ENCODE measurements around the gene SCFD2. TPM values are rescaled to one million over a fixed set of nuclear protein-coding genes. Genes with fewer than 3 reads are reported as not detected.

SCFD2 gene
- total and polyA plus RNA-seq, 2 donors (not counting 3 experiments of a cell fraction or from before 2014, with no cell fraction given), result 12.3 to 22.8 TPM

DNA sequence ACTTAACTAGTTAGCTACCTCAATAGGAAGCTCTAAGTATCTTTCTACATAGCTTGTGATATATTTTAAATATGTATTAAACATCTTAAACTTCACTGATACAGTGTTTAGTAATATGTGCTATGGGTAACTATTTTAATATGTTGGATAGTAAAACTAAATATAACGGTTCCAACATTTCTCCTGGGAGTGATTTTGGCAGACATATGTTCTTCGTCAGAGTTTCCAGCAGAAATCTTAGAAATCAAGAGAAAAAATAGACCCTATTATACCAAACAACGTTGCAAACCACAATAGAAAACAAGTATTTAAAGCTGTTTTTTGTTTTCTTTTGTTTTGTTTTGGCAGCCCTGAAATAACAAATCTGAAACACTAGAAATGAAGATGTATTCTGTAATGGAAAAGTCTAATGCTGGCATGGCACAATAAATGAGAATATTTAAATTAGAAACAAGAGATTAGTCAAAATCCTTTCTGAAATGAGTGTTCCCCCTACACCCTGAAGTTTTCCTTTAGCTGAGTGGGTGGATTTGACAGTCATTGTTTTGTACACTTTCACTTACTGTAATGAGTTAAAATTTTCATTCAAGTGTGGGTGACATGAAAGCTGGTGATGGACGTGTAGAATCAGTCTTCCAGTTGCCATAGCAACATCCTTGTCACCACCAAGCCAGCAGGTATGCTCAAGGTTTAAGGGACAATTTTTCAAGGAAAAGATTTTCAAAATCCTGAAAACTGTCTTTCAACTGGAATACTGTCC, 233.5 kb downstream of the SCFD2 start:
- no peak for DNase-seq (ENCODE audit: low read depth, low spot score)
- no peak for FAIRE-seq
- Histone ChIP-seq H3K27ac (ENCODE audit: insufficient read depth, low read depth, low read length) (no peak overlapping the region), H3K9ac (replicated peaks; ENCODE audit: extremely low read depth, insufficient read depth, low read length) (no peak overlapping the region), H3K4me1 (ENCODE audit: control insufficient read depth, extremely low read depth, insufficient read depth, low read length) (peaks cover 10% of the 10 kb centered on the region), H3K9me3 (replicated peaks; ENCODE audit: control insufficient read depth, insufficient read depth, low read length) (no peaks in the 10 kb centered on the region), H4K20me1 (replicated peaks; ENCODE audit: control insufficient read depth, extremely low read depth, insufficient read depth, low read length) (no peaks in the 10 kb centered on the region), H3K36me3 (ENCODE audit: control insufficient read depth in 2 of 2, extremely low read depth in 1 of 2, insufficient read depth in 2 of 2, low read length in 2 of 2) (no peaks in the 10 kb centered on the region), H3K4me3 (replicated peaks in 1 of 3; ENCODE audit: insufficient read depth in 1 of 3, low read depth in 1 of 3, low read length in 3 of 3) (no peak overlapping the region), H3K9me1 (replicated peaks; ENCODE audit: control insufficient read depth, extremely low read depth, insufficient read depth, low read length) (no peaks in the 10 kb centered on the region), H3K4me2 (ENCODE audit: insufficient read depth, low read length) (no peak overlapping the region), H3K79me2 (ENCODE audit: control insufficient read depth, insufficient read depth, low read length) (no peaks in the 10 kb centered on the region), H3K27me3 (ENCODE audit: control insufficient read depth in 2 of 2, insufficient read depth in 2 of 2, low read length in 2 of 2) (no peaks in the 10 kb centered on the region), H2AFZ (ENCODE audit: low read depth, low read length) (no peak overlapping the region)
- BruUV-seq (replicated peaks), result no TSS peak
- TF ChIP-seq, protein P1, sequence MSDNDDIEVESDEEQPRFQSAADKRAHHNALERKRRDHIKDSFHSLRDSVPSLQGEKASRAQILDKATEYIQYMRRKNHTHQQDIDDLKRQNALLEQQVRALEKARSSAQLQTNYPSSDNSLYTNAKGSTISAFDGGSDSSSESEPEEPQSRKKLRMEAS (IDR thresholded peaks at IDR 0.05; ENCODE audit: insufficient read depth, insufficient read length), result no peak
- TF ChIP-seq, protein P2, sequence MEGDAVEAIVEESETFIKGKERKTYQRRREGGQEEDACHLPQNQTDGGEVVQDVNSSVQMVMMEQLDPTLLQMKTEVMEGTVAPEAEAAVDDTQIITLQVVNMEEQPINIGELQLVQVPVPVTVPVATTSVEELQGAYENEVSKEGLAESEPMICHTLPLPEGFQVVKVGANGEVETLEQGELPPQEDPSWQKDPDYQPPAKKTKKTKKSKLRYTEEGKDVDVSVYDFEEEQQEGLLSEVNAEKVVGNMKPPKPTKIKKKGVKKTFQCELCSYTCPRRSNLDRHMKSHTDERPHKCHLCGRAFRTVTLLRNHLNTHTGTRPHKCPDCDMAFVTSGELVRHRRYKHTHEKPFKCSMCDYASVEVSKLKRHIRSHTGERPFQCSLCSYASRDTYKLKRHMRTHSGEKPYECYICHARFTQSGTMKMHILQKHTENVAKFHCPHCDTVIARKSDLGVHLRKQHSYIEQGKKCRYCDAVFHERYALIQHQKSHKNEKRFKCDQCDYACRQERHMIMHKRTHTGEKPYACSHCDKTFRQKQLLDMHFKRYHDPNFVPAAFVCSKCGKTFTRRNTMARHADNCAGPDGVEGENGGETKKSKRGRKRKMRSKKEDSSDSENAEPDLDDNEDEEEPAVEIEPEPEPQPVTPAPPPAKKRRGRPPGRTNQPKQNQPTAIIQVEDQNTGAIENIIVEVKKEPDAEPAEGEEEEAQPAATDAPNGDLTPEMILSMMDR (IDR thresholded peaks at IDR 0.05; ENCODE audit: extremely low read depth in 1 of 2, insufficient read depth in 1 of 2, low read depth in 1 of 2, low read length in 2 of 2), result no peak
- TF ChIP-seq POLR2AphosphoS5 (IDR thresholded peaks at IDR 0.05; ENCODE audit: insufficient read depth, low read depth, low read length), result no peak
- no peak for TF ChIP-seq POLR2A (IDR thresholded peaks at IDR 0.05; ENCODE audit: low read depth, low read length)
- no peak for TF ChIP-seq GATA2 (IDR thresholded peaks at IDR 0.05; ENCODE audit: insufficient read depth, insufficient read length, low read depth, low read length)
- no peak for TF ChIP-seq MYC (IDR thresholded peaks at IDR 0.05; ENCODE audit: low read depth, low read length)
- TF ChIP-seq EZH2 (IDR thresholded peaks at IDR 0.05; ENCODE audit: borderline replicate concordance, low read depth, low read length, severe bottlenecking), result no peak
- no peak for TF ChIP-seq FOS (IDR thresholded peaks at IDR 0.05; ENCODE audit: borderline replicate concordance, insufficient read depth, low read length)
- no peak for TF ChIP-seq JUN (IDR thresholded peaks at IDR 0.05; ENCODE audit: borderline replicate concordance, insufficient read depth, insufficient read length, low read depth)
- dilution Hi-C loops (cut with MboI; ENCODE audit: extremely low pct_ligation_motif_present, low sequenced_read_pairs), result no loop called here
- ChIA-PET POLR2A (no interaction called here), CTCF (interaction anchor here (0.7 to 1.6 kb wide), 2 partner anchors 13 to 15 kb away, joined by 4 to 5 read pairs; no protein-coding TSS in a partner anchor)
- intact Hi-C loops (cut with micrococcal nuclease), result loop anchor here (10.0 kb wide), 1 partner anchor 478 kb away; the partner anchor contains the start of gene USP46
